Panc1 (cell line): ENCODE measurements around the gene SPECC1. TPM values are rescaled to one million over a fixed set of nuclear protein-coding genes. Genes with fewer than 3 reads are reported as not detected.

Experiments
- ATAC-seq: fragments of 200-7000 bp; cut with Tn5 transposase; 2 replicates; pipeline ENCODE4 v1.9.1; 2020; ENCODE audit warnings: mild to moderate bottlenecking, moderate library complexity
- BruUV-seq: library from RNA; stranded (reverse); fragments of 400-500 nt; replicated peaks from 2 replicates; lab custom pipeline; 2021; lab: Mats Ljungman, UMichigan
- CTCF ChIA-PET: fragments of 300-600 bp; sonication (Branson Sonifier 250); formaldehyde crosslinking; loops from one replicate; lab custom pipeline; 2022; ENCODE audit warnings: antibody characterized with exemption; lab: Charles Lee
- POLR2A ChIA-PET: fragments of 300-600 bp; sonication (Branson Sonifier 250); formaldehyde crosslinking; loops from one replicate; lab custom pipeline; 2022; ENCODE audit warnings: antibody characterized with exemption; lab: Charles Lee
- DNase-seq: peaks from one replicate; pipeline ENCODE4 v3.0.0-alpha.2; 2010; ENCODE audit warnings: low read depth, low spot score
- H3K27ac ChIP-seq: 2 replicates; pipeline ENCODE4 v1.5.1; 2011; ENCODE audit warnings: mild to moderate bottlenecking, low read length, inconsistent platforms
- H3K27me3 ChIP-seq: fragments of 200-500 bp; sonication (Bioruptor generic); 2 replicates; pipeline ENCODE4 v1.6.0; 2014; ENCODE audit warnings: low read length, inconsistent platforms; ENCODE audit not compliant: control insufficient read depth, insufficient read depth
- H3K36me3 ChIP-seq: fragments of 200-500 bp; sonication (Bioruptor generic); 2 replicates; pipeline ENCODE4 v1.5.1; 2014; ENCODE audit warnings: inconsistent platforms, mild to moderate bottlenecking, low read length, moderate library complexity; ENCODE audit not compliant: control insufficient read depth, insufficient read depth
- H3K4me1 ChIP-seq: 2 replicates; pipeline ENCODE4 v1.5.1; 2011; ENCODE audit warnings: inconsistent platforms, mild to moderate bottlenecking, low read length, moderate library complexity; ENCODE audit not compliant: control insufficient read depth, insufficient read depth
- H3K4me3 ChIP-seq, 2 experiments: 2 replicates each; pipeline ENCODE4 v1.5.1; 2011 to 2012; ENCODE audit warnings: low read depth in 2 of 2, low read length in 2 of 2, mild to moderate bottlenecking in 2 of 2, inconsistent platforms in 1 of 2, moderate library complexity in 1 of 2
- H3K9me3 ChIP-seq: fragments of 200-500 bp; sonication (Bioruptor generic); 2 replicates; pipeline ENCODE4 v1.5.1; 2014; ENCODE audit warnings: low read depth, mild to moderate bottlenecking, inconsistent platforms, low read length, moderate library complexity; ENCODE audit not compliant: control insufficient read depth, insufficient read depth
- CTCF ChIP-seq: fragments of 450-650 bp; IDR thresholded peaks from 2 replicates; pipeline ENCODE4 v1.5.1; 2017; ENCODE audit warnings: mild to moderate bottlenecking
- POLR2AphosphoS5 ChIP-seq: IDR thresholded peaks from 2 replicates; pipeline ENCODE4 v1.6.1; 2012; ENCODE audit warnings: mild to moderate bottlenecking, low read depth, low read length, moderate library complexity
- REST ChIP-seq, 2 experiments: IDR thresholded peaks; 2 replicates each; pipeline ENCODE4 v1.6.1; 2011 to 2012; ENCODE audit warnings: low read depth in 2 of 2, control low read depth in 1 of 2, low read length in 1 of 2, mild to moderate bottlenecking in 1 of 2, moderate library complexity in 1 of 2; ENCODE audit not compliant: insufficient read depth in 1 of 2
- SIN3A ChIP-seq: IDR thresholded peaks from 2 replicates; pipeline ENCODE4 v1.6.1; 2012; ENCODE audit warnings: low read depth, mild to moderate bottlenecking, low read length, moderate library complexity, borderline replicate concordance; ENCODE audit not compliant: insufficient read depth
- TCF7L2 ChIP-seq: IDR thresholded peaks from 2 replicates; pipeline ENCODE4 v1.6.1; 2011; ENCODE audit warnings: mild to moderate bottlenecking, low read depth, low read length, inconsistent platforms
- in situ Hi-C: cut with HindIII; loops from 2 replicates; pipeline ENCODE4 v1.10.0; 2016; ENCODE audit warnings: low sequenced_read_pairs, low pct_unique_long_range_greater_than_20kb
- intact Hi-C: fragments of 100-400 bp; cut with micrococcal nuclease; formaldehyde crosslinking; loops from one replicate; pipeline ENCODE4 v1.10.0; 2022; ENCODE audit not compliant: unreplicated experiment
- total RNA-seq: library from RNA; stranded (reverse); gene quantifications from one replicate; pipeline ENCODE4 v1.2.1, GENCODE V29; 2021; ENCODE audit not compliant: unreplicated experiment

Gene SPECC1
- total RNA-seq, 1 experiment from 2014 or later: 80.8 TPM

DNA sequence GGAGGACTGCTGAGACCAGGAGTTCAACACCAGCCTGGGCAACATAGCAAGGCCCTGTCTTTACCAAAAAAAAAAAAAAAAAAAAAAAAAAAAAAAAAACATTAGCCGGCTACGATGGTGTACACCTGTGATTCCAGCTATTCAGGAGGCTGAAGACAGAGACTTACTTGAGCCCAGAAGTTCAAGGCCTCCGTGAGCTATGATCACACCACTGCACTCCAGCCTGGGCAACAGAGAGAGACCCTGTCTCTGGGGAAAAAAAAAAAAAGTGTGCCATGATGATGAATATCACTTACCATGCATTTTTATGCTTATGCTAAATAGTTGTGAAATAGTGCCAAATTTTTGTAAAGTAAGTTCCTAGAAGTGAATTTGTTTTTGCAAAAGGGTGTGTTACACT lies 261.2 kb downstream of the SPECC1 start:
- no peak overlapping the region for H3K27ac ChIP-seq
- DNase-seq (no peak), ATAC-seq (no peak)
- H3K36me3 ChIP-seq: 0 out of 2 replicates have a peak, but pooled peaks cover 2% of the 10 kb centered on the region
- no TSS peak for BruUV-seq
- no peaks in the 10 kb centered on the region for H3K9me3 ChIP-seq
- intact Hi-C loops (no loop called here), in situ Hi-C loops (no loop called here)
- ChIA-PET POLR2A (no interaction called here), CTCF (no interaction called here)
- no peaks in the 10 kb centered on the region for H3K27me3 ChIP-seq
- no peaks in the 10 kb centered on the region for H3K4me1 ChIP-seq
- H3K4me3 ChIP-seq: no peak overlapping the region
- TF ChIP-seq REST (IDR thresholded peaks at IDR 0.05; ENCODE audit: insufficient read depth in 1 of 2, low read depth in 2 of 2, low read length in 1 of 2) (no peak), CTCF (no peak), SIN3A (no peak), POLR2AphosphoS5 (no peak), TCF7L2 (no peak)

DNA sequence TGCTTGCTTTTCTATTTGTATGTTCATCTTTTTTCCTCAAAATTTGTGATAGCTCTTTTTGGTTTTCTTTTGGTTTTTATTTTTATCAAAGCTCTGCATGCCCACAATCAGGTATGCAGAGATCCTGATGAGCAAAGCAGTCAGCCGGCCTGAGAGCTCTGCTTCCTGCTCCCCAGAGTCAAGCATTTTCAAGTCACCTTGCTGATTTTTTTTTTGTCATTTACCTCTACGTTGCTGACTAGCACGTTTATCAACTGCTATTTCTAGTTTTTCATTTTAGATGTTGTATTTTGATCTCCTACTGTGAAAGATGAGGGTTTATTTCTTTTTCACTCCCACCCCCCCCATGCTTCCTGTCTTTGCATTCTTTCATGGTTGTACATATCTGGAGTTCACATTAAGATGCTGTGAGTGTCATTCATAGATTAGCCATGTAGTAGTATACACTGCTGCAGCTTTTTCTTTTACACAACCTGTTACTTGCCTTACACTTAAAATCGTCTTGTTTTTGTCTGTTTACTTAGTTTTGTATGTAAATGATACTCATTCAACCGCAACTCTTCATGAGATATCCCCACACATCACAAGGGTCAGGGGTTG lies 262.0 kb downstream of the SPECC1 start:
- in situ Hi-C loops (no loop called here), intact Hi-C loops (no loop called here)
- no peaks in the 10 kb centered on the region for H3K9me3 ChIP-seq
- no peak overlapping the region for H3K27ac ChIP-seq
- no peak overlapping the region for H3K4me3 ChIP-seq
- 0 out of 2 replicates have a peak, but pooled peaks cover 2% of the 10 kb centered on the region for H3K36me3 ChIP-seq
- DNase-seq: no peak
- POLR2A ChIA-PET: no interaction called here
- no TSS peak for BruUV-seq
- TF ChIP-seq SIN3A (no peak), REST (IDR thresholded peaks at IDR 0.05; ENCODE audit: insufficient read depth in 1 of 2, low read depth in 2 of 2, low read length in 1 of 2) (no peak), TCF7L2 (no peak), POLR2AphosphoS5 (no peak), CTCF (no peak)
- CTCF ChIA-PET: no interaction called here
- no peak for ATAC-seq
- no peaks in the 10 kb centered on the region for H3K27me3 ChIP-seq
- H3K4me1 ChIP-seq: no peaks in the 10 kb centered on the region
